ENCODE measurements around the gene TVP23C. TPM values are rescaled to one million over a fixed set of nuclear protein-coding genes. Genes with fewer than 3 reads are reported as not detected.

Gene TVP23C
- total and polyA plus RNA-seq, 2 of the 8 experiments (the other 6 are each of a cell fraction or from before 2014, with no cell fraction given): 2.9 to 9.6 TPM

DNA sequence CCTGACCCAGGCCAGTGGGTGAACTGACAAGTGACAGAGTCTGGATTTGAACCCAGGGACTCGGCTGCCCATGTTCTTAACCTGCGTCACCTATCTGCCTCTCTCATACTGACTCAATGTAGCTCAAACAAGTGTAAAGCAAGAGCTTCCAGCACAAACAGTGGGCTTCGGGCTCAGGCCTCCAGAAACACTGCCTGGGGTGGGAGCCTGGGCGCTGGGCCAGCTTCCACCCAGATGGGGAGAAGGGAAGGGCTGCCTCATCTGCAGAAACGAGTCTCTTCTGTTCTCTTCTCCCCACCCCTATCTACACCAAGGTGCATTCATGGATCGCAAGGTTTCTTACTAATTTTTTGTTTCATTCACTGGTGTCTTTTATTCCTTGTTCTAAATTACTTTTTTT, 97.2 kb downstream of the TVP23C start:
- no peak overlapping the region for H2BK120ac ChIP-seq (replicated peaks; ENCODE audit: low read depth, low read length)
- H3K79me1 ChIP-seq (ENCODE audit: low read depth, low read length): peaks cover 8% of the 10 kb centered on the region; the same call in 1 of the 2 replicates
- no peak overlapping the region for H3K23ac ChIP-seq (ENCODE audit: insufficient read length)
- FAIRE-seq: no peak
- no peak overlapping the region for H2AK5ac ChIP-seq (ENCODE audit: low read depth, low read length)
- WGBS, 2 experiments (ENCODE audit: extremely low coverage in 1 of 2, insufficient coverage in 1 of 2, insufficient read length in 1 of 2, insufficient replicate concordance in 2 of 2, low coverage in 1 of 2, low lambda C conversion rate in 2 of 2, missing lambda C conversion rate in 1 of 2): 89% methylated on average over 6 of the region's 6 CpGs; no CpG with 5 or more reads in 1 of the 2 experiments
- no peak overlapping the region for H3K14ac ChIP-seq (ENCODE audit: insufficient read length)
- H3K4ac ChIP-seq (replicated peaks; ENCODE audit: insufficient read length, low read depth, low read length): no peak overlapping the region
- H3K4me3 ChIP-seq (ENCODE audit: extremely low read depth in 1 of 4, insufficient read depth in 2 of 4, low read depth in 3 of 4, low read length in 4 of 4): no peak overlapping the region
- H3K4me2 ChIP-seq (ENCODE audit: insufficient read depth in 1 of 2, low read depth in 2 of 2, low read length in 2 of 2): no peak overlapping the region
- no peak overlapping the region for H3K27ac ChIP-seq (ENCODE audit: low read depth, low read length)
- CTCF ChIA-PET (ENCODE audit: partially characterized antibody): interaction anchor here (1.2 to 1.3 kb wide), 2 partner anchors 30 to 205 kb away, joined by 3 to 4 read pairs; no protein-coding TSS in a partner anchor
- POLR2A ChIA-PET (ENCODE audit: partially characterized antibody): interaction anchor here (1.4 kb wide), 1 partner anchor 35 kb away, joined by 3 read pairs; no protein-coding TSS in a partner anchor
- H2BK15ac ChIP-seq (ENCODE audit: low read length): no peak overlapping the region
- no peak overlapping the region for H3K9ac ChIP-seq (replicated peaks in 1 of 4; ENCODE audit: extremely low read depth in 1 of 4, low read depth in 3 of 4, low read length in 3 of 4)
- no peaks in the 10 kb centered on the region for H3K79me2 ChIP-seq (ENCODE audit: control insufficient read depth in 1 of 2, insufficient read depth in 2 of 2, low read length in 2 of 2)
- no peaks in the 10 kb centered on the region; a peak in 1 of 8 replicates for H3K36me3 ChIP-seq (ENCODE audit: control insufficient read depth in 2 of 4, insufficient read depth in 4 of 4, low read length in 3 of 4)
- peak overlapping the region; percentile 67; the same call in 1 of the 2 replicates for H2BK5ac ChIP-seq (ENCODE audit: low read depth, low read length)
- H4K91ac ChIP-seq (replicated peaks; ENCODE audit: insufficient read length, low read length): no peak overlapping the region
- peaks cover 10% of the 10 kb centered on the region for H3K23me2 ChIP-seq (ENCODE audit: low read depth, low read length)
- H3K4me1 ChIP-seq (replicated peaks in 1 of 4; ENCODE audit: control insufficient read depth in 3 of 4, insufficient read depth in 4 of 4, low read length in 3 of 4): peaks cover 0 to 3% (median 0%) of the 10 kb centered on the region in 4 experiments; a peak in 1 of 7 replicates
- no peak overlapping the region for H3K56ac ChIP-seq (replicated peaks; ENCODE audit: insufficient read length, low read depth, low read length)
- peaks cover 0 to 10% of the 10 kb centered on the region in 2 experiments for H4K20me1 ChIP-seq (replicated peaks in 1 of 2; ENCODE audit: control insufficient read depth in 1 of 2, insufficient read depth in 2 of 2, low read length in 2 of 2)
- H4K5ac ChIP-seq (ENCODE audit: insufficient read length, low read depth, low read length): no peak overlapping the region
- no peak for DNase-seq (ENCODE audit: low read depth in 1 of 2, low spot score in 2 of 2)
- H3K9me3 ChIP-seq (ENCODE audit: insufficient read depth in 2 of 2, low read depth in 1 of 2, low read length in 1 of 2): no peaks in the 10 kb centered on the region
- H2BK20ac ChIP-seq (ENCODE audit: low read length): no peak overlapping the region
- no peak overlapping the region for H2AFZ ChIP-seq (ENCODE audit: low read length)
- H4K8ac ChIP-seq (ENCODE audit: extremely low read depth, insufficient read depth, low read length): no peak overlapping the region
- no peak overlapping the region for H3K18ac ChIP-seq (ENCODE audit: extremely low read depth, low read length)
- H3K27me3 ChIP-seq (replicated peaks in 1 of 4; ENCODE audit: control insufficient read depth in 3 of 4, extremely low read depth in 1 of 4, insufficient read depth in 3 of 4, low read length in 3 of 4): 0 out of 7 replicates have a peak, but pooled peaks cover 0 to 3% (median 0%) of the 10 kb centered on the region in 4 experiments
- H2BK12ac ChIP-seq (ENCODE audit: low read depth, low read length): no peak overlapping the region
- TF ChIP-seq JUND (IDR thresholded peaks at IDR 0.05; ENCODE audit: low read length) (no peak), BRCA1 (IDR thresholded peaks at IDR 0.05; ENCODE audit: low read depth, low read length) (no peak), GTF2F1 (IDR thresholded peaks at IDR 0.05; ENCODE audit: borderline replicate concordance, low read depth, low read length) (no peak), POLR2A (IDR thresholded peaks at IDR 0.05; ENCODE audit: control extremely low read depth in 1 of 2, low read depth in 2 of 2, low read length in 2 of 2) (no peak), SIX5 (IDR thresholded peaks at IDR 0.05; ENCODE audit: low read depth, low read length) (no peak), MAFK (IDR thresholded peaks at IDR 0.05; ENCODE audit: low read depth, low read length) (no peak), SP4 (IDR thresholded peaks at IDR 0.05; ENCODE audit: low read length) (no peak), KDM5A (IDR thresholded peaks at IDR 0.05; ENCODE audit: low read length) (no peak), SIRT6 (IDR thresholded peaks at IDR 0.05; ENCODE audit: low read length) (no peak), RAD21 (IDR thresholded peaks at IDR 0.05 in 1 of 2, conservative IDR thresholded peaks at IDR 0.05 in 1 of 2; ENCODE audit: low read depth in 2 of 2, low read length in 2 of 2) (no peak), SAP30 (IDR thresholded peaks at IDR 0.05; ENCODE audit: insufficient read depth, insufficient replicate concordance, low read length) (no peak), RXRA (IDR thresholded peaks at IDR 0.05; ENCODE audit: insufficient read depth, low read depth, low read length) (no peak), CHD1 (IDR thresholded peaks at IDR 0.05; ENCODE audit: low read depth, low read length) (no peak), SUZ12 (IDR thresholded peaks at IDR 0.05; ENCODE audit: low read length) (no peak)
- TF ChIP-seq, protein P1, sequence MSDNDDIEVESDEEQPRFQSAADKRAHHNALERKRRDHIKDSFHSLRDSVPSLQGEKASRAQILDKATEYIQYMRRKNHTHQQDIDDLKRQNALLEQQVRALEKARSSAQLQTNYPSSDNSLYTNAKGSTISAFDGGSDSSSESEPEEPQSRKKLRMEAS (IDR thresholded peaks at IDR 0.05): no peak
